GM12875 (cell line): ENCODE results near the gene SOX5.

Experiments used
- H3K4me3 ChIP-seq: one replicate; pipeline ENCODE4 v1.5.1; 2011; ENCODE audit warnings: low read depth, low read length, control low read depth
- CTCF ChIP-seq: IDR thresholded peaks from 2 replicates; pipeline ENCODE4 v1.5.1; 2011; ENCODE audit warnings: low read depth, mild to moderate bottlenecking, control low read depth, inconsistent platforms, low read length, moderate library complexity, borderline replicate concordance; ENCODE audit not compliant: insufficient read depth

SOX5 gene

DNA sequence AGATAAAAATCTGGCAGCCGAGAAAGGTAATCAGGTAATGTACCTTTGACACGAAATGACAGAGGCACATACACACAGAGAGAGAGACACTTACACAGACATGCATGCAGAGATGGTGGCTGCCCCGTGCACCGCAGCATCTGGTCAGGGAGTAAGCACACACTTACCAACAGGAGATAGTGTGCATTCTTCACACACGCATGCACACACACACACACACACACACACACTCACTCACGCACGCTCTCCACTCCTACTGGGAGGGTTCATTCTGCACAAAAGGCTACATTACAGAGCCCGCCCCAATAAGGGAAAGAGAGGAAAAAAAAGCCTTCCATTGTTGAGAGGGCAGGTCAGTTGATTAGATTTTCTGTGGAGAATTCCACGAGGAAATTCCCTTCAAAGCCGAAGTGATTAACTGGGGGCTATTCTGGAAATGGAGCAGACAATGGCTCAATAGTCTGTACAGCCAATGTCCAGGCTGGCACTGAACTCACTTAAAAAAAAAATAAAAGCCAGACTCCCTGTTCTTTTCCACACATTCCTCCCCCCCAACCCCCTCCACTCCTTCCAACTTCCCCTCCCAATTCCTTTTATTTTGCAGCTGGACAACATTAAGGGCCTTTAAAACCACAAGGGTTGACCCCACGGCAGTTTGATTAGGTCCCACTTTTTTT, 1.4 kb upstream of the SOX5 start:
- TF ChIP-seq CTCF, result no peak
- no peak overlapping the region for H3K4me3 ChIP-seq

GRCh38 chr12:23950210-23950774, 822 bp upstream of the SOX5 start:
- H3K4me3 ChIP-seq, result no peak overlapping the region
- TF ChIP-seq CTCF, result no peak

DNA sequence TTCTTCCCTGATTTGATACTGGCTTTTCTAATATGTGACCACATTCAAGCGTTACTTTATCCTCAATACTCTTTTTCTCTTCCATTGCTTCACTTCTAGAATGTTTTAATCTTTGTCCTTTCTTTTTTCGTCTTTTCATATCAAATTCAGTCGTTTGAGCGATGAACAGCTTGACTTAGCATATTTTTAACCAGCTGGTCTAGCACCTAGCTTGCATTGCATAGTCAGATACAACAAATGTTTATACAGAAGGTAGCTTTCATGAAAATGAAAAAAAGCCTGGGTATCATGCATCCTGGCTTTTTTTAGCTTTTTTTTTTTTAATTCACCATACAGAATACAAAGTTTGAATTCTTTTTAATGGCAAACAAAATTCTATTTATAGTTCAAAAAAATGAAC, 1.2 kb downstream of the SOX5 start:
- H3K4me3 ChIP-seq, result no peak overlapping the region
- no peak for TF ChIP-seq CTCF

DNA sequence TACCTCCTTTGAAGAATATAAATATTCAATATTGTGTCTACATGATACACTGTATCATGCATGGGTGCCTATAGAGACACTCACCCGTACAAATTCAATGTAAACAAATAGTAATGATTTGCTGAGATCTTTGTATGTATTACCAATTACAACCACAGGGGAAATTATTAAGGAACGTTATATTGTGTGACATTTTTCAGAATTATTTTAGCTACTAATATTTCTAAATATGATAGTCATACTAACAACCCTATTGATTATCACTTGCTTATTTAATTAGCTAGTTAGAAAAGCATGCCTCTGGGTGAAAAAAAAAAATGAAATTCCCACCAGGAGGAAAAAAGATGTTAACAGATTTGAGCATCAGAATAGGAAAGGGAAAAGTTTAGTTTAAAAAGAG, 2.1 kb downstream of the SOX5 start:
- no peak for TF ChIP-seq CTCF

DNA sequence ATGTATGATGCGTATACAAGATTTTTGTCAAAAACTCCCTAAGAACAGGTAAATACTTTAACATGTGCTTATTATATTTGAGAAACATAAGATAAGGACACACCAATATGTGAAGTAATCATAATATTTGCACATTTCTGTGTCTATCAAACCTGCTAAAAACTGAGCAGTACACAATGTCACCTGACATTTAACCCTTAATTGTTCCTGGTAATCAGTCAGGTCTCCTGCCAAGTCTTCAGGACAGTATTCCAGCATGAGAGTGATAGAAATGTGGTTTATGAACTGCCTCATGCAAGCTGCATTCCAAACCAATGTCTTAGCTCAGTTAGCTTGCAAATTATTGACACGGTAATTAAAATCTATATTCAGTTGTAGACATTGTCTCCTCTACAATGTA, 4.2 kb downstream of the SOX5 start:
- TF ChIP-seq CTCF, result no peak
- H3K4me3 ChIP-seq, result no peak overlapping the region

More for the DNA sequence above, 2.1 kb downstream of the SOX5 start:
- no peak overlapping the region for H3K4me3 ChIP-seq

DNA sequence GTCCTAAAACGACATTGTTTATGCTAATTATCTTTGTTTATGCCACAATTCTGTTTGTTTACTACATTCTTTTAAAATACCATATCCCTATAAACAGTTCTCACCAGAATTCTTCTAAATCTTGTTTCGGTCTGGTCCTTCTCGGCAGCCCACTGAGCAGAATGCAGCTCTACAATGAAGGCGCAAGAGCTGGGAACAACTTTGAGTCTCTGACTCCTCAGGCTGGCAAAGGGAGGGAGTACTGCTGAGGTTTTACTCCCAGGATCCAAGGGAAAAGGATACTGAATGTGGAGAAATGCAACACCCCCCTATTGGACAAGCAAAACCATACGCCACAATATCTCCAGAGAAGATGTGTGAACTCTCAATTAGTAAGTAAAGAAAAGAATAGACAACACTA, 5.4 kb downstream of the SOX5 start:
- TF ChIP-seq CTCF, result no peak
- no peak overlapping the region for H3K4me3 ChIP-seq

DNA sequence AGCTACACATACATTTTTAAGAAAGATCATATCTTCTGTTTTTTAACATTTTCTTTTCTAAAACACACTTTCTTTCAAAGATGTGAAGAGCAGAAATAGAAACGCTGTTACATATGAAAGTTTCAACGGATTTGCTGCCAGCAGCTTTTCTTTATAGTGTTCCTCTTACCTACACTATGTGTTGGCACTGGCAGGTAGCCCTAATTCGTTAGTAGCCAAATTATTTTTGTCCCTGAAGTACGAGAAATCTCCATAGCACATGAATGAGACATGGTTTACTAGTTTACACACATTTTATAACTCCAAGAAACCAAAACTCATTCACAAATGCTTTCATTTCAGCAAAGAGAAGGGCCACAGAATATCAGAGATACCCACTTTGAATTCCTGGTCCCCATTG, 6.6 kb downstream of the SOX5 start:
- H3K4me3 ChIP-seq, result no peak overlapping the region
- no peak for TF ChIP-seq CTCF
